GM19239 (cell line): ENCODE results near the gene DCLK1.

Experiments
- DNase-seq: peaks from one replicate; pipeline ENCODE4 v3.0.0; 2011; ENCODE audit warnings: low spot score; ENCODE audit not compliant: insufficient read length
- FAIRE-seq: peaks from 2 replicates; lab custom pipeline; 2011; peaks lifted over from hg19 to GRCh38; lab: Jason Lieb, UNC

Gene DCLK1

GRCh38 chr13:35733827-35734226 lies 397.4 kb downstream of the DCLK1 start:
- DNase-seq (no peak), FAIRE-seq (no peak)

GRCh38 chr13:35732565-35732964 lies 398.6 kb downstream of the DCLK1 start:
- FAIRE-seq: no peak
- no peak for DNase-seq

DNA sequence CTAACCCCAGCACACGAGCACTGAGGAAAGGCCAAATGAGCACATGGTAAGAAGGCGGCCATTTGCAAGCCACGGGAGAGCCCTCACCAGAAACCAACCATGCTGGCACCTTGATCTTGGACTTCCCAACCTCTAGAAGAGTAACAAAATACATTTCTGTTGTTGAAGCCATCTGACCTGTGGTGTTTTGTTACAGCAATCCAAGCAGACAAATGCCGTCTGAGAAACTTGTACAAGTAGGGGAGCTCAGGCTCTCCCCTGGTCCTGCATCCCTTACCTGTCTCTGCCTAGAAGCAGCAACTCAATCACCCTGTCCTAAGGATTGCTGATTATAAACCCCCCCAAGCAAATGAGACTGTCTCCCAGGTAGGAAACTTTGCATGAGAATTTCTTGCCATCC lies 399.7 kb downstream of the DCLK1 start:
- FAIRE-seq (no peak), DNase-seq (no peak)

- FAIRE-seq: no peak
- DNase-seq: no peak
Observed at GRCh38 chr13:35729926-35730627, 401.1 kb downstream of the DCLK1 start.

DNA sequence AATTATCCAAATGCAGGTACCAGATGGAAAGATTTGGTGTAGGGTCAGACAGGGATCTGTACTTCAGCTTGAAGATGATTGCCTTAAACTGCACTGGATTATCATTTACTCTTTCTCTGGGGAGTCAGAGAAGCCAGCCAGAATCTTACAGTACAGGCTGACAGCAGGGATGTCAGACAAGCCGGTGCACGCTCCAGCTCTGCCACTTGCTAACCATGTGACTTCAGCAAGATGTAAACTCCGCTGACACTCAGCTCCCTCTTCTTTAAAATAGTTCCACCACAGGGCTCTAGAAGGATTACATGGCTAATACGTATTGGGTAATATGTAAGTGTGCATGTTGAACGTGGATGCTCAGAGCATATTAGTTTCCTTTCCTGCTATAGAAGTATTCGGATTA lies 403.3 kb downstream of the DCLK1 start:
- no peak for DNase-seq
- no peak for FAIRE-seq

- DNase-seq (no peak), FAIRE-seq (no peak)
Observed at GRCh38 chr13:35724446-35724845, 406.7 kb downstream of the DCLK1 start.

GRCh38 chr13:35723821-35724220 lies 407.4 kb downstream of the DCLK1 start:
- DNase-seq (no peak), FAIRE-seq (no peak)

GRCh38 chr13:35723053-35723461 lies 408.1 kb downstream of the DCLK1 start:
- DNase-seq (no peak), FAIRE-seq (no peak)

- DNase-seq (no peak), FAIRE-seq (no peak)
Observed at GRCh38 chr13:35722458-35723052, 408.6 kb downstream of the DCLK1 start.

GRCh38 chr13:35720690-35721554 lies 410.3 kb downstream of the DCLK1 start:
- peak; percentile 36 for DNase-seq
- no peak for FAIRE-seq

GRCh38 chr13:35720290-35720689 lies 410.9 kb downstream of the DCLK1 start:
- FAIRE-seq (no peak), DNase-seq (no peak)
